Stimulated activated CD4-positive, alpha-beta T cell treated with anti-CD3 and anti-CD28 coated beads, Interleukin-2, amount 100 ng/mL, for 24 hours (primary cell): ENCODE measurements around the gene SLC8A2.

Experiments used
- DNase-seq, 2 donors: peaks; one replicate each; pipeline ENCODE4 v3.0.0-alpha.2; 2020

The SLC8A2 gene

DNA sequence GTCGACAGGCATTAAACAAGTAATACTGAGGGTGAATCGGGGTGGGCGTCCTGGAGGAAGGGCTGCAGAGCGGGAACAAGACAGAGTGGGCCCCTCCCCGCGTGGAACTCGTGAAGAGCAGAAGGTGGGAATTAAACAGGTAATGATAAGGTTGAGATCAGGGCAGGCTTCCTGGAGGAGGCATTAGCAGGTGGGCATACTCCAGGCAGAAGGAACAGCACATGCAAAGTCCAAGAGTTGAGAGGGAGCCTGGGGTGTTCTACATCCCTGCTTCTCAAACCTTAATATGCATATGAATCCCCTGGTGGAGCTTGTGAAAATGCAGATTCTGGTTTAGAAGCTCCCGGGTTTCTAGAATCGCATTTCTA, 23.3 kb downstream of the SLC8A2 start:
- no peak for DNase-seq

DNA sequence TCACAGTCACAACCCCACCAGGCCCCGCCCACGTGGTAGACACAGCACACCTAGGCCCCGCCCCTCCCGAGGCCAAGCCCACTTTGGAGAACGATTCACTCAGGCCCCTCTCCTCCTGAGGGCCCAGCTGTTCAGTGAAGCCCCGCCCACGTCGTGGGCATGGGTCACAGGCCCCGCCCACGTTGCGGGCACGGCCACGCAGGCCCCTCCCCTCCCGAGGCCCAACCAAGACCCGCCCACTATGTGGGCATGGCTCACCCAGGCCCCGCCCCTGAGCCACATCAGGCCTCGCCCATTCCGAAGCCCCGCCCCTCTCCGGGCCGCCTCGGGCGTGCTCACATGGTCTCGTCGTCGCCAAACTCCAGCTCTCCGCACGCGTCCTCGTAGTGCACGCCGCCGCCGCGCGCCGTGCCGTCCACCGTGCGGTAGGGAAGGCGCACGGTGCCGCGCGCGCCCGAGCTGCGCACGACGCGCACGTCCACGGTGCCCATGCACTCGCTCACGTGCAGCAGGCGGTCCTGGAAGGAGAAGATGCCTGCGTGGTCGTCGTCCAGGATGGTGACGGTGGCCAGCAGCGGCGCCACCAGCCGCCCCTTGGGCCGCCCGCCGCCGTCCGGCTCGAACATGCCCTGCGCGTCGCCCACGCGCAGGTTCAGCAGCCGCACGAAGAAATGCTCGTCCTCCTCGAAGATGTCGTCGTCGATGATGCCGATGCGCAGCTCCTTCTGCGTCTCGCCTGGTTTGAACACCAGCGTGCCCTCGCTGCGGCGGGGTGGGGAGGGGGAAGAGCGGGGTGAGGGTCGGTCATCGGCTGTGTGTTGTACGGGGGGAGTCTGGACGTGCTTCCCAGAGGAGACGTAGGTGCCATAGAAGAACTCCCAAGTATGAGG, 24.0 kb downstream of the SLC8A2 start:
- DNase-seq = peak; percentile 61 to 75

DNA sequence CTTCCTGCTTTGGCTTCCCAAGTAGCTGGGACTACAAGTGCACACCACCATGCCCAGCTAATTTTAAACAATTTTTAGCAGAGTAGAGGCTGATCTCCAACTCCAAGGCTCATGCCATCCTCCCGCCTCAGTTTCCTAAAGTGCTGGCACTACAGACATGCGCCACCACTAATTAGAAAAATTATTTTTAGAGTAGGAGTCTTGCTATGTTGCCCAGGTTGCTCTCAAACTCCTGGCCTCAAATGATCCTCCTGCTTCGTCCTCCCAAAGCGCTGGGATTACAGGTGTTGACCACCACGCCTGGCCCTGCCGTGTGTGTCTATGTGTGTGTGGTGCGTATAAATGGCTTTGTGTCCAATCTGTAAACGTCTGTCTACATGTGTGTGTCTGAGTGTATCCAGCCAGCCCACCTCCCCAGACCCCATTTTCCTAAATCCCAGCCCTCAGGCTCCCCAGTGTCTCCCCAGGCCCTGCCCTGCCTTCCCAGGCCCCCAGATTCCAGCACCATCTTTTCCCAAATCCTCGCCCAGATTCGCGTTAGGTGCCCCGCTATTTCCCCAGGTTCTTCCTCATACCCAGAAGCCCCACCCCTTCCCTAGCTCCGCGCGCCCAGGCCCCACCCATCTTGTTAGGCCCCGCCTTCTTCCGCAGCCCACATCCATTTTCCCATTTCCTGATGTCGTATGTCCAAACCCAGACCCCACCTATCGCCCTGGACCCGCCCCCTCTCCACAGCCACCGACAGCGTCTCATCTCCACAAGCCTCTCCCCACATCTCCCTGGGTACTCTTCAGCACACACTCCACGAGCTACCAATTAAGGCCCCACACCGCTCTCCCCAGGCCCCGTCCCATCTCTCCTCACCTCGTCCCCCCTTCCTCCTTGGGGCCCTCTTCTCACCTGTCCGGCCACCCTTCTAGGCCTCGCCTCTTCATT, 24.9 kb downstream of the SLC8A2 start:
- peak in 1 of 2 donors; percentile 55 for DNase-seq

DNA sequence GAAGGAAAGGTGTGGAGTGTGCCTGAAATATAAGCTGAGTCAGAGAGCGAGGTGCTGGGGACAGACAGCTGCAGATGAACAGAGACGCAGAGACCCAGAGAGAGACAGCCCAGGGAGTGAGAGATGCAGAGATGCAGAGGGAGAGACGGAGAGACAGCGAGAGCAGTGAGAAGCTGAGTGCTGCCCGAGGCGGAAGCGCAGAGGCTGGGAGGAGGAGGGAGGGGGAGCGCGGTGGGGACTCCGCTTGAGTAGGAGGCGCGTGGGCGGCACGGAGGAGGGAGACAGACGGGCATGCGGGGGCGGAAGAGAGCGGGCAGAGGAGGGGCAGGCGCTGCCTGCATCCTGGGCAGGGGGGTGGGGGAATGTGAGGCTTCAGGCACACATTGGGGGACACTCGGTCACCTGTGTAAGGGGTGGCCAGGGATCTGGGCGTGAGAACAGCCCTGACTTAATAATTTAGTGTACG, 25.7 kb downstream of the SLC8A2 start:
- DNase-seq = peak; percentile 53 to 61

DNA sequence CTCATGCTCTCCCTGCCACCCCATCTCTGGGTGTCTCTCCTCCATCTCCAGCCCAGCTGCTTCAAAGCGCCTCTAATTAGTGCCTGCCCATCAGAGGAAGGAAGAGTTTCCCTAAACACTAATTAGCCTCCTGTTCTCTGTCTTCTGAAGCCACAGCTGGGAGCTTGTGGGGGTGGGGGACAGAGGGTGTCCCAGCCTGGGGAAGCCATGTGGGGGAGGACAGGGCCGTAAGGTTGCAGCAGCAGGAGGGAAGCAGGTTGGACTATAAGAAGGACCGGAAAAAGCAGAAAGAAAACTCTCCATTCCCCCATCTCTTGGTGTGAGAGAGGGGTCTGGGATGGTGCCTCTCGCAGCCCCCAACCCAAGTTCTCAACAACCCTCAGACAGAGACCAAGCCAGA, 26.2 kb downstream of the SLC8A2 start:
- no peak for DNase-seq

DNA sequence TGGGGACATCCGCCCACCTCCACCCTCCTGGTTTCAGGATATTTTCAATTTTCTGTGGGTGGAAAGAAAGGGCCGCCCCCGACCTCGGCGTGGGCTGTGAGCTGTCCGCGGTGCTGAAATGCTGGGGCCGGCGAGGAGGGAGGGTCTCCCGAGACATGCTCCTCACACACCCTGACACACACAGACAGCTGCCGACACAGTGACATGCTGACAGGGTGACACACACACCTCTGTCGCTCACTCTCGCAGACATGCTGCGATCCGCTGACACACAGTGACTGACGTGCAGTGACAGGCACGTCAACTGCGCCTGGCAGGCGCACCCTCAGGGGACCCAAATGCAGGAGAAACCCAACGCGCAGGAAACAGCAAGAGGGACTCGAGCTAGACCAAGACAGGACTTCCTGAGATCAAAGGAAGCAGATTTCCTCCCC, 27.3 kb downstream of the SLC8A2 start:
- peak in 1 of 2 donors; percentile 37 for DNase-seq

DNA sequence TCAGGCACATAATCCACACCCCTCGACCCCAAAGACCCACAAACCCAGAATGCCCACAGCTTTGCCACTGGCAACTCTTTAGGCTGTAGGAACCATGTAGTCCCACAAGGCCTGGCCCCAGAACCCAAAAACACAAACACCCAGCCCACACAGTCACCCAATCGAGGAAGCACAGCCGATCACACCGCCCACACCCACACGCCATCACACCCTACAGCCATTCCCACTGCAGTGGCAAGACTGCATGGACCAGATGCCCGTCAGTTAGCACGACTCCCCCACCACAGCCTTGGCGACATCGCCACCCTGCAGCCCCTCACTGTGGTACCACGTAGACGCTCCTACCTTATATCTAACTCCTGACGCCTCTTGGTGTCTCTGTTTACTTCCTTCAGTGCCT, 28.4 kb downstream of the SLC8A2 start:
- no peak for DNase-seq

DNA sequence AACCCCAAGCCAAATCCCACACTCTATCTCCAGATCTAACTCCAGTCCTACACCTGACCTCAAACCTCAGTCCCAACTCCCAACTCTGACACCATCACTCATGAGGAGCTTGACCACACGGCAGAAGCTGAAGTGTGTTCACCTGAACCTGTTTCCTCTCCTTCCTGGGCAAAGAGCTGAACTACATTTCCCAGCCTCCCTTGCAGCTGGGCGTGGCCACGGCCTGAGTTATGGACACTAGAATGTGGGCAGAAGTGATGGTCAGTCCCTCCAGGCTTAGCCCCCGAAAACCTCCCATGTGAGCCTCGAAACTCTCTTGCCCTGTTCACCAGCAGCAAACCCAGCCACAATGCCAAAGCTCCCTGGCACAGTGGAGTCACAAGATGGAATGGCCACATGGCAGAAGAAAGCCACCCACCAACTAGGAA, 32.9 kb downstream of the SLC8A2 start:
- no peak for DNase-seq

DNA sequence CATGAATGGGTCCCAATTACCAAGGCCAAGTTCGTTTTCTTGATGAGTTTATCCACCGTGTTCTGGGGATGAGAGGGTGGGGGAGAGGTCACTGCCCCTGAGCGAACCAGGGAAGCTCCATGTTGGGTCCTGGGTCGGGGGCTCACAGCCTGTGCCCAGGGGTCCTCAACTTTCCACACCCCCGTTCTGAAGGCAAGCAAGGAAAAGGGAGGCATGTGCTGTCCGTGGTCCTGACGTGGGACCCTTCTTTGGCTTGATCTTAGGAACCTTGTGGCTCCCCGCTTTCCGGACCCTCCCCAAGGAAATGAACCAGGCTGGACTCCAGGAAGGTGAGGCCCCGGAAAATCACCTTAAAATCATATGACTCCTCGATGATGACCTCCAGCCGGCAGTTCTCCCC, 34.2 kb downstream of the SLC8A2 start:
- DNase-seq = no peak

DNA sequence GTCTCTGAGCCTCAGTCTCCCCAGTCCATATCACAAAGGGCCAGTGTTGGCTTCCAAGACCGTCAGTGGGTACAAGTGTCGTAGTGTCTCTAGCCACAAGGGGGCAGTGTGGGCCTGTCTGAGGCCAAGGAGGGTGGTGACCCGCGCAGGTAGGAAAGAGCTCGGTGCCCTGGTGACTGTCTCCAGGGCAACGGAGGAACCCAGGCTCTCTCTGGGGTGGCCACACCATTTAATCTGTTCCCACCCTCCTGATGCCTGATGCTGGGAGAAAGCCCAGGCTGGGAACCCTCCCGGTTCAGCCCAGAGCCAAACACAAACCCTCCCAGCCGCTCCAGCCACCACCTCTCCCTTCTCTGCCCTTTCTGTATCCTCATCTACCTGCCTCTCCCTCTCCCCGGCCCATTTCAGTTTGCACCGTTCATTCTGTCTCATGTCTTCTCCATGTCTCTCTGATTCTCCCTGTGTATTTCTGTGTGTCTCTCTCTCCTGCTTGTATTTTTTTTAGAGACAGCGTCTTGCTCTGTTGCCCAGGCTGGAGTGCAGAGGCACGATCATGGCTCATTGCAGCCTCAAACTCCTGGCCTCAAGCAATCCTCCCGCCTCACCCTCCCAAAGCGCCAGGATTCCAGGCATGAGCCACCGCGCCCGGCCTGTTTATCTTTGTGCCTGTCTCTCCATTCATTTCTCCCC, 34.8 kb downstream of the SLC8A2 start:
- DNase-seq = peak; percentile 88 to 89

DNA sequence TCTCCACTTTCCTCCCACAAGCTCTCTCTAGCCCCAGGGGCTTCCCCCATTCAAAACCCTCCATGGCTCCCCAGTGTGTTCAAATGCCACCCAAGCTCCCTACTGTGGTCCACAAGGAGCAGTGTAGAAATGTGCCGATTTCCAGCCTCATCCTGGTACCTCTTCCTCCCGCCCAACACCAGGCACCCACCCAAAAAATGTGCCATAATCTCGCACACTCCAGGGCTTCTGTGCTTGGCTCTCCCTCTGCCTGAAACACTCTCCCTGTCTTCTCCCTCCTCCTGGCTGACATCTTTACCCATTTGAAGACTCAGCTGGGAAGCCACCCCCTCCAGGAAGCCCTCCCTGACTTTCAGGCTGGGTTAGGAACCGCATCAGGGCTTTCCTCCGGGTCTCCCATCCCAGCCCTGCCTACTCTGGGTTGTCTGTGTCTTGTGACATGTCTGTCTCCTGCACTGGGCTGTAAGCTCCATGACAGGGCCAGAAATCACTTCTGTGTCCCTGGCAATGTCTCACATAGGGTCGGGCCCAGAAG, 35.7 kb downstream of the SLC8A2 start:
- no peak for DNase-seq

DNA sequence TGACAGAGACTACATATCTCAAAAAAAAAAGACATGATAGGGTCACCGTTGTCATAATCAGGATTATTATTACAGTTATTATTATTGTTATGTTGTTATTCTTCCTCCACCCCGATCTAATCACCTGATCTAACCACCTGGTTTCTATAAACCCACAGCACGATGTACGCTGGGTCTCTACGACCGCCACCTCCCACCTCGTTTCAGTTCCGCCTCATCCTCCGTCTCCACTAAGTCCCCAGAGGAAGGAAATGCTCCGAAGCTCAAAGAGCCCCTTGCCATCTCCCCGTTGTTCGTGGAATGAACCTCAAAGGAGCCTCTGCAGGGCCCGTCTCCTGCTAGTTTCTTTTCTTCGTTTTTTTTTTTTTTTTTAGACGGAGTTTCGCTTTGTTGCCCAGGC, 36.5 kb downstream of the SLC8A2 start:
- DNase-seq = no peak

DNA sequence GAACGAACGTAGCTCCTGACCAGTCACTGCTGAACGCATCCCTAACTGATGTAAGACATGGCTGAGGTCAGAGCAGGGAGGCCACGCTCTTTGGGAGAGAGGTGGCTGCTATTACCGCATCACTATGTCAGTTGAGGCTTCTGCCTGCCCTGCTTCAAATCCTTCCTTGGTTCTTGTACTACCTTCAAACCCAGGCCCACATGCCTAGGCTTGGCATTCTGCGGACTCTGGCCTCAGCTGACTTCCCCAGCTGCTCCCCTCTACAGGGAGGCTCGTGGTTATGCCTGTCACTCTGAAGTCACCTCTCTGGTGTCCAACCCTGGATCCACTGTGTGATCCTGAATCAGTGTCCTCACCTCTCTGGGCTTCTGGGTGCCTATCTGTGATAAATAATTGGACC, 37.6 kb downstream of the SLC8A2 start:
- DNase-seq = no peak

DNA sequence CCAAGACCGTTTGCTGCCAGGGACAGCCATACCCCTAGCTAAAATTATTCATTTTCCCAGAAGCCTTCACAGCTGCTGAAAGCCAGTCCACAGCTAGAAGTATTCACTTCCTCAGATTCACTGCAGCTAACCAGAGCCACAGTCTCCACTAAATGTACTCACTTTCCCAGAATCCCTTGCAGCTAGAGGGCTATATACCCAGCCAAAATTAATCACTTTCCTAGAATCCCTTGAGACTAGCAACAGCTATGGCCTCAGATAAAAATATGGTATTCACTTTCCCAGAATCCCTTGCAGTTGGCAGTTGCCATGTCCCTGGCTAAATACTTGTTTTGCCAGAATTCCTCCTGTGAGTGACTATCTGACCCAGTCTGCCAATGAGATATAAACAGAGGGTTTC, 38.6 kb downstream of the SLC8A2 start:
- no peak for DNase-seq

DNA sequence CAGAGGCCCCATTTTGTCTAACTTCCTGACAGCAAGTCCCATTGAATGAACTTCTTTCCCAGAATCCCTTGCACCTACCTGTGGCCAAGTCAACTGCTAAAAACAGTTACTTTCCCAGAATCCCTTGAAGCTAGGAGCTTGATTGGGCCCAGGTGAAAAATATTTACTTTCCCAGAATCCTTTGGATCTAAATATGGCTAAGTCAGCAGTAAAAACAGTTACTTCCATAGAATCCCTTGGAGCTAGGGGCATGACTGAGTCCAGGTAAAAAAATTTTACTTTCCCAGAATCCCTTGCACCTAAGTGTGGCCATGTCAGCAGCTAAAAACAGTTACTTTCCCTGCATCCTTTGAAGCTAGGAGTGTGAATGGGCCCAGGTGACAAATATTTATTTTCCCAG, 39.2 kb downstream of the SLC8A2 start:
- DNase-seq = no peak

DNA sequence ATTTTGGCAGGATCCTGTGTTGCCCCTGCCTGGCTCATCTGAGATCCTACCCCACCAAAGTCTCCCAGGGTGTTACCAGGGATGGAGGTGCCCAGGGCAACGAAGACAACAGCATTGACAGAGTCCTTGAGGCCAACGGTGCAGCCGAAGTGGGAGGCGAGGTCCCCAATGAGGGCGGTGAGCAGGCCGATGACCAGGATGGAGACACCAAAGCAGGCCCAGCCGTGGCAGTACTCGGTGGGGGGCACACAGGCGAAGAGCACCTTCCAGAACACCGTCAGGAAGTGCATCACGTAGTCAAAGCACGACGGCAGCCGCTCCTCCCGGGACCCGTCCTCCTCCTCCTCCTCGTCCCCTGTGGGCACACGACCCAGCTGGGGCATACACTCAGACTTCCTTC, 39.6 kb downstream of the SLC8A2 start:
- no peak for DNase-seq

DNA sequence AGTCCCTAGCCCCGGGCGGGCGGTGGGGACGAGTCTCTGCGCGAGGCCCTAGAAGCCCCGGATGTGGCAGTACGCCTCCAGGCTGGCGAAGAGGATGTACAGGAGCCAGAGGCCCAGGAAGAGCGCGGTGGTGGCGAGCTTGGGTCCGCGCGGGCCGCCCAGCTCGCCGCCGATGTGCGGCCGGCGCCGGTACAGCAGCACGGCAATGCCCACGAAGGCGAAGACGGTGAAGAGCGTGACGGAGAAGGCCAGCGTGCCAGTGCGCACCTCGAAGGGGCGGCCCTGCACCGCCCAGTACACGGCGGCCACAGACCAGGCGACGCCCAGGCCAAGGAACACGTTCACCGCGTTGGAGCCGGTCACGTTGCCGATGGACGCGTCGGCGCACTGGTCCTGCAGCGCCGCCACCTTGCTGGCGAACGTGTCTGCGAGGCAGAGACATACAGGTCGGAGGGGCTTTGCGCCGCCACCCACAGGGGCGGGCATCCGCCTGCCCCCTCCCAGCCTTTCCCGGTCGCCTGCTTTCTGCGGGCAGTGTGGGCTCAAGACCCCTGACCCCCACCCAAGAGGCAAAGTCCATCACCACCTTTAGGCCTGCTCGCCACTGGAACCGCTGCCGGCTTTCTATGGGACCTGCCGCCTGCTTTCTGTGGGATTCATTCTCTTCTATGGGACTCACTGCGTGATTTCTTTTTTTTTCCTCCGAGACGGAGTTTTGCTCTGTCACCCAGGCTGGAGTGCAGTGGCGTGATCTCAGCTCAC, 41.5 kb downstream of the SLC8A2 start:
- peak in 1 of 2 donors; percentile 40 for DNase-seq

DNA sequence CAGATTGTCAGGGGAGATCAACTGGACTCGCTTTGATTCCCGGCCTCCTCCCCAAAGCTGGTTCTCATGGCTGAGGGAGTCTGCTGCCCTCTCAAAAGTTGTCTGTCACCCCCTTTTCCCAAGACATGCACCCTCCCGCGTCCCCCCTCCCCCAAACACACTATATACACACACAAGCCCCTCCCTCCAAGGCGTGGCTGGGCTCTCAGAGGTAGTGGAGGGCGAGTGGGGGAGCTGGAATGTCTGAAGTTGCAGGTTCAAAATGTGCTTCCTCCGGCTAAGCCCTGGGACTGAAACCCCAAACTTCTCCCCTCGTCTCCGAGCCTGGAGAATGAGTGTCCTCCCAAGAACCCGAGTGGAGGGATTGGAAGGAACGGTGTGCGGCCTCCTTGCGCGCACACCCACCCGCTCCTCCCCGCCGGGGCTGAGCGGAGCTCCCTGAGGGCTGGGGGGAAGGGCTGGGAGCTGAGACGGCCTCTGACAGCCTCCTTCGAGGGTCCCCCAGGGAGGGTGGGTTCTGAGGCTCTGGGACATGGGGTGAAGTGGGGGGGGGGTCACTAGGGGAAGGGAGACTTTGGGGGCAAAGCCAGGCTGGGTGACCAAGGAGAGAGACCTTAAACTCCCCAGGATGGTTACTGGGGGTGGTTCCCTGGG, 42.4 kb downstream of the SLC8A2 start:
- DNase-seq = no peak

DNA sequence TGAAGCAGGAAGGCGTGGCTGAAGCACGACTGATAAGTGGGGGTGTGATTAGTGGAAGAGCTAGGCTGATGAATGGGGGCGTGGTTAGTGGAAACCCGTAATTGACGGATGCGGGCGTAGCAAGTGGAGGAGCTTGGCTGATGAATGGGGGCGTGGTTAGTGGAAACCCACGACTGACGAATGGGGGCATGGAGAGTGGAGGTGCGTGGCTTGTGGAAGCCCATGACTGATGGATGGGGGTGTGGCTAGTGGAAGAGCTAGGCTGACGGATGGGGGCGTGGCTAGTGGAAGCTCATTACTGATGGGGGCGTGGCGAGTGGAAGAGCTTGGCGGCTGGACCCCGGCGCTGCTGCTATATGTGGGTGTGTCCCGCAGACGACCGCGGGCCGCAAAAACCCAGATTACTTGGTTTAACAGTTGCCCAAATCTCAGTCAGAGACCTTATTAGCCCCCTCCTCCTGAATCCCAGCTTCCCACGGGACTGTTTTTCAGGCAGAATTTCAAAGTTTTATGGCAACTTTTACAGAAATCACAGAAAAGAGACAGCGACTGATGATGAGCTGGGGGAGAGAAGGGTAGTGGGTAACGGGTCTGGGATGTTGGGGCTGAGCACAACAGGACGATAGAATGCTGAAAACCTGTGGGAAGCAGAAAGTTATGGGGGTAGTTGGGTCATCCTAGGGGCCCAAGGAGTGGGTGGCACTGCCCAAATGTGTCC, 43.4 kb downstream of the SLC8A2 start:
- DNase-seq = peak; percentile 85 to 88
